Stimulated activated CD8-positive, alpha-beta memory T cell treated with anti-CD3 and anti-CD28 coated beads, Interleukin-4, amount 100 ng/mL, for 1 hour (primary cell): ENCODE measurements around the gene ALDH18A1.
"Not testable (repeated sequence)": the region's sequence is repeated elsewhere in the genome, so short reads cannot be mapped to it uniquely, and the experiment has no call there.

Experiments used
- DNase-seq, 2 donors: peaks; one replicate each; pipeline ENCODE4 v3.0.0-alpha.2; 2020; ENCODE audit warnings: low read depth in 2 of 2, low spot score in 1 of 2

ALDH18A1 gene

GRCh38 chr10:95650232-95650631 lies 6.3 kb downstream of the ALDH18A1 start:
- no peak for DNase-seq

GRCh38 chr10:95648138-95648537 lies 8.4 kb downstream of the ALDH18A1 start:
- no peak for DNase-seq

- no peak for DNase-seq
Observed at GRCh38 chr10:95646160-95646559, 10.4 kb downstream of the ALDH18A1 start.

GRCh38 chr10:95644901-95645300 lies 11.6 kb downstream of the ALDH18A1 start:
- no peak for DNase-seq

GRCh38 chr10:95640891-95641315 lies 15.6 kb downstream of the ALDH18A1 start:
- DNase-seq, result no peak

GRCh38 chr10:95637911-95638310 lies 18.6 kb downstream of the ALDH18A1 start:
- DNase-seq, result no peak

GRCh38 chr10:95637140-95637539 lies 19.4 kb downstream of the ALDH18A1 start:
- DNase-seq, result no peak

GRCh38 chr10:95635319-95635733 lies 21.2 kb downstream of the ALDH18A1 start:
- DNase-seq, result no peak

GRCh38 chr10:95628786-95629185 lies 27.7 kb downstream of the ALDH18A1 start:
- no peak for DNase-seq

- no peak for DNase-seq
Observed at GRCh38 chr10:95626500-95626899, 30.0 kb downstream of the ALDH18A1 start.

GRCh38 chr10:95620415-95620814 lies 36.1 kb downstream of the ALDH18A1 start:
- not testable (repeated sequence) for DNase-seq

GRCh38 chr10:95618101-95618500 lies 38.4 kb downstream of the ALDH18A1 start:
- no peak for DNase-seq

- no peak for DNase-seq
Observed at GRCh38 chr10:95616446-95616845, 40.1 kb downstream of the ALDH18A1 start.

- DNase-seq, result no peak
Observed at GRCh38 chr10:95613330-95613729, 43.2 kb downstream of the ALDH18A1 start.

GRCh38 chr10:95610727-95611126 lies 45.8 kb downstream of the ALDH18A1 start:
- no peak for DNase-seq

GRCh38 chr10:95606922-95607321 lies 49.6 kb downstream of the ALDH18A1 start:
- no peak for DNase-seq

- DNase-seq, result no peak
Observed at GRCh38 chr10:95605163-95605562, 51.3 kb downstream of the ALDH18A1 start.

- no peak for DNase-seq
Observed at GRCh38 chr10:95604630-95605029, 51.9 kb downstream of the ALDH18A1 start.

GRCh38 chr10:95602382-95602781 lies 54.1 kb downstream of the ALDH18A1 start:
- no peak for DNase-seq

GRCh38 chr10:95601116-95601719 lies 55.3 kb downstream of the ALDH18A1 start:
- DNase-seq, result peak in 1 of 2 donors; percentile 2

- DNase-seq, result no peak
Observed at GRCh38 chr10:95600158-95600557, 56.4 kb downstream of the ALDH18A1 start.

GRCh38 chr10:95597788-95598187 lies 58.7 kb downstream of the ALDH18A1 start:
- DNase-seq, result no peak

- no peak for DNase-seq
Observed at GRCh38 chr10:95588025-95588424, 68.5 kb downstream of the ALDH18A1 start.
